Skeletal muscle satellite cell (primary cell): ENCODE measurements around the gene TMEM258.

Source experiments
- H3K27me3 ChIP-seq: 2 replicates; pipeline ENCODE4 v1.7.0; 2013; ENCODE audit warnings: low read length; ENCODE audit not compliant: control insufficient read depth, insufficient read depth
- H3K36me3 ChIP-seq: 2 replicates; pipeline ENCODE4 v1.7.0; 2013; ENCODE audit warnings: mild to moderate bottlenecking, control low read depth, low read length; ENCODE audit not compliant: insufficient read depth
- H3K4me1 ChIP-seq: 2 replicates; pipeline ENCODE4 v1.7.0; 2013; ENCODE audit warnings: low read length; ENCODE audit not compliant: control insufficient read depth, insufficient read depth
- H3K4me2 ChIP-seq: 2 replicates; pipeline ENCODE4 v1.7.0; 2013; ENCODE audit warnings: mild to moderate bottlenecking, low read length
- H3K4me3 ChIP-seq: 2 replicates; pipeline ENCODE4 v1.7.0; 2013; ENCODE audit warnings: low read length
- H3K9ac ChIP-seq: 2 replicates; pipeline ENCODE4 v1.7.0; 2013; ENCODE audit warnings: mild to moderate bottlenecking, low read depth, low read length, moderate library complexity
- H3K9me3 ChIP-seq: replicated peaks from 2 replicates; pipeline ENCODE4 v1.7.0; 2013; ENCODE audit warnings: mild to moderate bottlenecking, control low read depth, low read length

Gene TMEM258

DNA sequence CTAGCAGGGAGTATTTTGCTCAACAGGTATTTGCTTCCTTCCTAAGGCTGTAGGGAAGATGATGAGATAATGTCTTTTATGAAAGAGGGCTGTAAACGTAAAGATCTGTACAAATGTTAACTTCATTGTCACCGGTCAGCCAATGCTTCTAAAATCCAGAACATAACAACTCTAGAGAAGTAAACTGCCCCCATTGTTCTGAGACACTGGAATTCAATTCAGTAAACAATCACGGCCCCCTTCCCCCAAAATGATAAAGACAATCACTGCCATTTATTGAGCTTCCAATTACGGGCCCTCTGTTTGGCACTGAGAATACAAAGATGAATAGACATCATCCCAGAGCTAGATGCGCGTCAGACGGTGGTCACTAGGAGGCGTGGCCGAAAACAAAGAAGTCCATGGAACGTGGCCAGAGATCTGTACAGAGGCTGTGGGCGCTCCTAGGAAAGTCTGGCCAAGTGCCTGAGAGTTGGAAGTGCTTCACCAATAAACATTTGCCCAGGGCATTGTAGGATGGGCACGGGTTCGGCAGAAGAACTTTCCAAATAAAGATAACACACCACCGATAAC lies 576 bp downstream of the TMEM258 start:
- Histone ChIP-seq H3K9ac (peak overlapping the region; percentile 96), H3K9me3 (no peaks in the 10 kb centered on the region), H3K27me3 (no peaks in the 10 kb centered on the region), H3K4me3 (peak overlapping the region; percentile 85), H3K4me1 (peaks cover 22% of the 10 kb centered on the region), H3K4me2 (peak overlapping the region; percentile 96), H3K36me3 (peaks cover 45% of the 10 kb centered on the region)

DNA sequence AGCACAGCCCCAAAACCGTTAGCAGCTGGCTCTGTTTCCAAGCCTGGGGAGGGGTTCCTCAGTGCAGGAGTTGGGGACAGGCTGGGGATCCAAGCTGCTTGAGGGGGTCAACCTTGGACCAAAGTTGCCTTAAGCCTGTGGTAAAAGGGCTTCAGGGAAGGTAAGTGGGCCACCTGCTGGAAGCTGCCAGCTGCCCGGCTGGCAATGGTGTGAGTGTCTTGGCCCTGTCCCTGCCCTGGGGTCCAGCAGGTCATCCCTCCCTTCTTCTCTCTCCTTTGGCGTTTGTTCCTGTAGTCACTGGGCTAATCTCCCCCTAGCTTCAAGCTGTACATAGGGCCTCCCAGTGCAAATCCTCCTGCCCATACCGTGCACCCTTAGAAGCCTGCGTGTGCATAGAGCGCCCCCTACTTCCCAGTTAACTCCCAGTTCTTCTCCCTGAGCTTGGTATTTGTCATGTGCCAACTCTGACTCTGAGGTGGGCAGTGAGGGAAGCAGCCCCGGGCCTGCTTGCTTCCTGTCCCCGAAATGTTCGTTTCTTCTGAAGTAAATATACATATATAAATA lies 4.4 kb downstream of the TMEM258 start:
- Histone ChIP-seq H3K4me3 (no peak overlapping the region), H3K36me3 (peaks cover 58% of the 10 kb centered on the region), H3K4me2 (no peak overlapping the region), H3K27me3 (no peaks in the 10 kb centered on the region), H3K9ac (no peak overlapping the region), H3K4me1 (peaks cover 6% of the 10 kb centered on the region), H3K9me3 (no peaks in the 10 kb centered on the region)

DNA sequence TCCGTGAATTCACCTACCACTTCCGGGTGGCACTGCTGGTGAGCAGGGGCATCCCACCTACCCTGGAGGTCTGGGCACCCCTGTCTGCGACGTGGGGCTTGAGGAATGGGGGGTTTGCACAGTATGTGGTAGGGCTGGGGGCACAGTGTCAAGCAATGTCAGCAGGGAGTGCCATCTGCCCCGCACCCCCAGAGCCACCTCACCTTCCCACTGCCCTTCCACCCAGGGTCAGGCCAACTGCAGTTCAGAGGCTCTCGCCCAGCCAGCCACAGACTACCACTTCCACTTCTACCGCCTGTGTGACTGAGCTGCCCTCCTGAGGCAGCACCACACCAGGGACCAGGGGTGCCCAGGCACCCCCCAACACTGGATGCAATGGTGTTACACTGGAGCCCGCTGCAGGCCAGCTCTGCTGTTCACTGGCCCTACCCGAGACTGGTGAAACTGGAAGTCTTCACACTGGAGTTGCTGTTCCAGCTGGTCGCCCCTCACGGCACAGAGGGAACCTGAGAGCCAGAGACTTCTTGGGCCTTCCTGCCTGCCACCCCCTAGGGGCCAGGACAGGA lies 6.5 kb downstream of the TMEM258 start:
- Histone ChIP-seq H3K9ac (no peak overlapping the region), H3K4me2 (no peak overlapping the region), H3K9me3 (no peaks in the 10 kb centered on the region), H3K4me3 (no peak overlapping the region), H3K27me3 (no peaks in the 10 kb centered on the region), H3K36me3 (peaks cover 58% of the 10 kb centered on the region), H3K4me1 (no peaks in the 10 kb centered on the region)

DNA sequence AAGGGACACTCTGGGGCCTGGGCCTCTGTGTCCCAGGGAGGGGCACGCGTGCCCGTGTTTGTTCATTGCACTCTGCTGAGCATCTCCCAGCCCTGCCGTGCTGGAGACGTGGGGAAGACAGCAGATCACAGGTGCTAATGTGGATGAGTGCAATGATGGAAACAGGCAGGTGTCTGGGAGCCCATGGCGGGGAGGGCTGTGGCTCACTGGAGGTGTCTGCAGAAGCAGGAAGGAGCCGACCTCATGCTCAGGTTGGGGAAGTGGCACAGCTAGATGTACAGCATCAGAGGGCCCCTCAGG lies 7.9 kb downstream of the TMEM258 start:
- Histone ChIP-seq H3K27me3 (no peaks in the 10 kb centered on the region), H3K4me3 (no peak overlapping the region), H3K9ac (no peak overlapping the region), H3K4me2 (no peak overlapping the region), H3K36me3 (peaks cover 48% of the 10 kb centered on the region), H3K4me1 (no peaks in the 10 kb centered on the region), H3K9me3 (no peaks in the 10 kb centered on the region)

DNA sequence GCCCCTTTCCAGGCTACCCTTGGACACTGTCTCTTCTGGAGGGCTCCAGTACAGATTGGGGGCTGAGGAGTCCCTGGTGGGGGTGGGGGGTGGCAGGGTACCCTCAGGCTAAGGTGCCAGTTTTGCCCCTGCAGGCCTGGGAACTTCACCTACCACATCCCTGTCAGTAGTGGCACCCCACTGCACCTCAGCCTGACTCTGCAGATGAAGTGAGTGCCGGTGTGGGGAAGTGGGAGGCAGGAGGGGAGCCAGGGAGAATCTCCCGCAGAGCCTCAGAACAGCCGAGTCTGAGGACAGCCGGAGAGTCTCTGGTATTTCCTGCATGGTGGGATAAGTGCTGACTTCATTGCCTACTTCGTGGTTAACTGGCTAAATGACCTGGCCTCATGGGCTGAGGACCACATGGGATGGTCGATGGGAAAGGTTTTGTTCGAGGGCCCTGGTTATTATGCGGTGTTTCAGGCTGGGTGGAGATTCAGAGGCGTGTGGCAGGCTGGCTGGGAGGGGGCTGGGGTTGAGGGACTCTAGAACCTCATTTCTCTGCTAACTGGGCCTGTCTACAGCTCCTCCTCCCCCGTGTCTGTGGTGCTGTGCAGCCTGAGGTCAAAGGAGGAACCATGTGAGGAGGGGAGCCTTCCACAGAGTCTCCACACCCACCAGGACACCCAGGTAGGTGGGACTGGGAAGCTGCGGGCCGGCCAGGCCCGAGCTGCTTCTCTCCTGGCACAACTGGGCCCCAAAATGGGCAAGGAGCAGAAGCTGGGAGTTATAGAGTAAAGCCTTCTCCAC lies 8.5 kb downstream of the TMEM258 start:
- no peaks in the 10 kb centered on the region for H3K9me3 ChIP-seq
- H3K36me3 ChIP-seq = peaks cover 43% of the 10 kb centered on the region
- H3K27me3 ChIP-seq = no peaks in the 10 kb centered on the region
- no peak overlapping the region for H3K4me2 ChIP-seq
- no peaks in the 10 kb centered on the region for H3K4me1 ChIP-seq
- no peak overlapping the region for H3K4me3 ChIP-seq
- no peak overlapping the region for H3K9ac ChIP-seq

DNA sequence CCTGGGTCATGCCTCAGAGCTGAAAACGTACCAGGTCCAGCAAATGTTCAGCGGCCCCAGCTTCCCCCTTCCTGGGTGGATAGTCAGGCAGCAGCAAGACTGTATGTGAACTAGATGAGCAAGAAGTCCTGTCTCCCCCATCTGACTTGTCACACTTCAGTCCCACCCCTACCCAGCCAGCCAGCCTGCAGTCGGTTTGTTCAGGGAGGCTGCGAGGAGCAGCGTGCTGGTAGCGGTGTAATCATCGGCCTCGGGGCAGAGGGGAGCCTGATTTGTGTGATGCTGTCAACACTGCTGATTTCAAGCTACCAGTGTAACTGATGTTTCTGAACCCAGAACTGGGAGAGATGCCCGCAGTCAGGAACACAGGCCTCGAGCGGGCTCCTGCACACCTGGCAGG lies 9.6 kb downstream of the TMEM258 start:
- Histone ChIP-seq H3K4me3 (no peak overlapping the region), H3K36me3 (peaks cover 35% of the 10 kb centered on the region), H3K27me3 (peaks cover 3% of the 10 kb centered on the region), H3K4me2 (no peak overlapping the region), H3K4me1 (no peaks in the 10 kb centered on the region), H3K9me3 (no peaks in the 10 kb centered on the region), H3K9ac (no peak overlapping the region)

DNA sequence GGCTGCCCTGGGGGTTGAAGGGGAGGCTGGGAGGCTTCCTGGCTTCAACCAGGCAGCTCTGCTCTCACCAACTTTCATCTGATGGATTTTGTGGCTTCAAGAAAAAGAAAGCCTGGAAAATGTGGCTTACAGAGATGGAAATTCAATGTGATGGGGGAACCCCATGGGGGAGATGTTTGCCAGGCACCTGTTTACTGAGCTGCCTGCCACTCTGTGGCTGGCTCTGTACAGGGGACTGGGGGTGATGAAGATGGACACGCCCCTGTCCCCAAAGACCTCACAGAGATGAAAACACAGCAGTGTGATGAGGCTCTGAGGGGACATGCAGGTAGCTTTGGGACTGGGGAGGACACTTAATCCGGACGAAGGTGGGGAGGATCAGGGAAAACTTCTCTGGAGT lies 10.1 kb downstream of the TMEM258 start:
- no peaks in the 10 kb centered on the region for H3K9me3 ChIP-seq
- H3K36me3 ChIP-seq = peaks cover 30% of the 10 kb centered on the region
- no peak overlapping the region for H3K9ac ChIP-seq
- no peak overlapping the region for H3K4me3 ChIP-seq
- peaks cover 5% of the 10 kb centered on the region for H3K4me1 ChIP-seq
- H3K4me2 ChIP-seq = no peak overlapping the region
- H3K27me3 ChIP-seq = peaks cover 7% of the 10 kb centered on the region

DNA sequence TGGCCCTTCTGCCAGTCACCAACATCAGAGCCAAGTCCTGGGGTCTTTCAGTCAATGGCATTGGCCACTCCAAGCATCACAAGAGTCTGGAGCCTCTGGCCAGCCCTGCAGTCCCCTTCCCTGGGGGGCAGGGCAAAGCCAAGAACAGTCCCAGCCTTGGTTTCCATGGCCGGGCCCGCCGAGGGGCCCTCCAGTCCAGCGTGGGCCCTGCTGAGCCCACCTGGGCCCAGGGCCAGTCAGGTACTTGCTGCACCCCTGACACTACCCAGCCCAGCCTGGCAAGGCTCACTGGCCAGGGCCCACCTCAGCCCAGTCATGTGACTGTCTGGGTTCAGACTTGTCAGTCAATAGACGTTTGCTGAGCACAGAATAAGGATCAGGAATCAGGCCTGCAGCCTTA lies 10.8 kb downstream of the TMEM258 start:
- Histone ChIP-seq H3K4me1 (peaks cover 8% of the 10 kb centered on the region), H3K9ac (no peak overlapping the region), H3K27me3 (peaks cover 7% of the 10 kb centered on the region), H3K4me2 (no peak overlapping the region), H3K9me3 (no peaks in the 10 kb centered on the region), H3K4me3 (no peak overlapping the region), H3K36me3 (peaks cover 23% of the 10 kb centered on the region)

DNA sequence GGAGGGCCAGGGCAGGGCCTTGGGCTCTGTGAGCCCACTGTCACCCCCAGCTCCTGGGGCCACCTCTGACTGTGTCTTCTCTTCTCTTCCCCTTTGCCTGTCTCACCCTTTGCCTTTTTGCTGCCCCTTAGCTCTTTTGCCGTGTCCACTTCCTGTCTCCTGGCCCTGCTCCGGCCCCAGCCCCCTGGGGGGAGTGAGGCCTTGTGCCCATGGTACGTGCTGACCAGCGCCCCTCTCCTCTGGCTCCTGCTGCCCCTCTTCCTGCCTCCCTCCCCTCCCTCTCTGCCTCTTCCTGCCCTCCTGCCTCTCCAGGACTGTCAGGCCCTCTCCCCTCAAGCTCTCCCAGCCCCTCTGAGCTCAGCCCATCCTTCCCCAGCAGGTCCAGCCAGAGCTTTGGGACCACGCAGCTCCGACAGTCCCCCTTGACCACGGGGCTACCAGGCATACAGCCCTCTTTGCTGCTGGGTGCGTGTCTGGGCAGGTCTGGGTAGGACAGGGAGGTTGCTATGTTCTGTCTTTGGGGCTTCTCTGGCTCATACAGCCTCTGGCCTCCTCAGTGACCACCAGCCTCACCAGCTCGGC lies 11.7 kb downstream of the TMEM258 start:
- Histone ChIP-seq H3K9me3 (no peaks in the 10 kb centered on the region), H3K4me2 (no peak overlapping the region), H3K36me3 (peaks cover 16% of the 10 kb centered on the region), H3K4me3 (no peak overlapping the region), H3K27me3 (peaks cover 7% of the 10 kb centered on the region), H3K4me1 (peaks cover 8% of the 10 kb centered on the region), H3K9ac (no peak overlapping the region)

DNA sequence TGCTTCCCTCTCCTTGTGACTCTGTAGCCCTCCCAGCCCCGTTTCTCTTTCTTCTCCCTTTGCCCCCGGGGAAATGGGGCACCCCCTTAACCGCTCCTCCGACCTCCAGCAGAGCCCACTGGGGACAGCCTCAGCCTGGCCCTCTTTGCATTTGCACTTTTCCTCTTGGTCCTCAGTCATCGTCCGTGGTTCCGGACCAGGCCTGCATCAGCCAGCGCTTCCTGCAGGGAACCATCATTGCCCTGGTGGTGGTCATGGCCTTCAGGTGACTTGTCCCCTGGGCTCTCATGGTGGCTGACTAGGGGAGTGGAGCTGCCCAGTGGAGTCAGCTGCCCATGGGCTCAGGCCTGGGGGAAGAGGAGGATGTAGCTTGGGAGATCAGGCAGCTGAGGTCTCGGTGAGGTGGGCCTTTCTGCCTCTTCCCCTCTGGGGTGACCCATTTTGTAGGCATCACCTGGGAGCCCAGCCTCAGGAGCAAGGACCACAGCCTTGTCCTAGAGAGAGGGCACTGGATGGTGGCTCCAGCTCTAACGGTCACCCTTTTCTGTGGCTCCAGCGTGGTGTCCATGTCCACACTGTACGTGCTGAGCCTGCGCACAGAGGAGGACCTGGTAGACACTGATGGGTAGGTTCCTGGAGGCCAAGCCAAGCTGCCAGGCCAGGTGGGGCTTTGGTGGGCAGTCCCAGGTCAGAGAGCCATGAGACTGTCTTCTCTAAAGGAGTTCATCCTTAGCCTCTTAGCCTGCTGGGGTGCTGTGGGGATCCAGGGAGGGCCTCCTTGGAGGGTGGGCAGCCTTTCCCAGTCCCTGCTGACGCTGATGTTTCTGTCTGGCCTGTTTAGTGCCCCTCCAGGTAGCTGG lies 12.5 kb downstream of the TMEM258 start:
- no peak overlapping the region for H3K9ac ChIP-seq
- H3K36me3 ChIP-seq = peaks cover 9% of the 10 kb centered on the region
- H3K27me3 ChIP-seq = peaks cover 7% of the 10 kb centered on the region
- peaks cover 8% of the 10 kb centered on the region for H3K4me1 ChIP-seq
- no peak overlapping the region for H3K4me3 ChIP-seq
- H3K9me3 ChIP-seq = no peaks in the 10 kb centered on the region
- no peak overlapping the region for H3K4me2 ChIP-seq
